ENCODE measurements around the gene ZCWPW1. TPM values are rescaled to one million over a fixed set of nuclear protein-coding genes. Genes with fewer than 3 reads are reported as not detected.
A peak's percentile ranks its signal among the peaks of the same experiment; 100 is the strongest.

ZCWPW1 gene
- total and polyA plus RNA-seq, 10 of the 15 experiments (the other 5 are each of a cell fraction or from before 2014, with no cell fraction given) = 1.3 to 4.4 (median 3.7) TPM

DNA sequence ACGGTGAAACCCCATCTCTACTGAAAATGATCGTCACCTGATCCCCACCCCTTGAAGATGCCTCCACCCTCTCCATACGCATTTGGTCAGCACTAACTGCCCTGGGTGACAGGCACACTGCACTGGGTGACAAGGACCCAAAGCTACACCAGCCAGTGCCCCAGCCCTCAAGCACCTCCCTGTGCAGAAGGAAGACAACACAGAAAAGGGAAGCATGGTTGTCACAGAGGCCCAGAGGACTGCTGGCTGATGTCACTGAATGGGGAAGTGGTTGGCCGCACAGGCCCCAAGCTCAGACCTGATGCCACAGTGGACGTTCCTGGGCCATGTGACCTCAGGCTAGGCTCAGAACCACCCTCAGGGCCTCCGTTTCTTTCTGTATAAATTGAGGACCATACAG lies 59.4 kb downstream of the ZCWPW1 start:
- DNase-seq (ENCODE audit: low read depth, low spot score) (peak; percentile 90), FAIRE-seq (peak; percentile 88), ATAC-seq (peak; percentile 74)
- in situ Hi-C loops (cut with MboI) (no loop called here), intact Hi-C loops (cut with micrococcal nuclease; ENCODE audit: unreplicated experiment) (loop anchor here (10.0 kb wide), 1 partner anchor 176 kb away; no protein-coding TSS in a partner anchor)
- 0% methylated on average over 6 of the region's 6 CpGs for WGBS (ENCODE audit: insufficient coverage, insufficient replicate concordance, low lambda C conversion rate, missing lambda C conversion rate)
- H3K27ac ChIP-seq (ENCODE audit: control insufficient read depth, insufficient read depth) = peak overlapping the region; percentile 93
- RAD21 ChIA-PET (ENCODE audit: unreplicated experiment) = interaction anchor here (0.7 to 4.1 kb wide), 6 partner anchors 10 to 180 kb away, joined by 3 to 25 read pairs (median 6); no protein-coding TSS in a partner anchor
- no peaks in the 10 kb centered on the region for H3K27me3 ChIP-seq (replicated peaks in 1 of 2; ENCODE audit: control insufficient read depth in 2 of 2, insufficient read depth in 2 of 2, low read length in 1 of 2)
- SMC1A ChIA-PET (ENCODE audit: uncharacterized antibody, unreplicated experiment) = interaction anchor here (0.8 to 2.5 kb wide), 15 partner anchors 11 to 239 kb away, joined by 3 to 17 read pairs (median 4); partner anchors contain the start of gene PILRB
- CTCF ChIA-PET = interaction anchor here (0.6 to 3.0 kb wide), 8 partner anchors 10 to 179 kb away, joined by 3 to 17 read pairs (median 7); no protein-coding TSS in a partner anchor
- POLR2A ChIA-PET = interaction anchor here (0.5 to 1.8 kb wide), 13 partner anchors 17 to 218 kb away, joined by 3 to 11 read pairs (median 4); partner anchors contain the start of genes MEPCE and ZCWPW1
- peak overlapping the region; percentile 24; the same call in 1 of the 2 replicates for H3K9ac ChIP-seq (ENCODE audit: control insufficient read depth, insufficient read depth, low read length)
- peak overlapping the region; percentile 37; the same call in 1 of the 2 replicates for H2AFZ ChIP-seq (ENCODE audit: control insufficient read depth, low read depth, low read length)
- H3K9me3 ChIP-seq (replicated peaks; ENCODE audit: control insufficient read depth, insufficient read depth, low read length) = no peaks in the 10 kb centered on the region
- no TSS peak for BruUV-seq (replicated peaks)
- no peak overlapping the region for H3K4me3 ChIP-seq
- peaks cover under 1% of the 10 kb centered on the region for H3K79me2 ChIP-seq (ENCODE audit: control insufficient read depth, insufficient read depth, low read length)
- H3K36me3 ChIP-seq (ENCODE audit: control insufficient read depth in 2 of 2, insufficient read depth in 2 of 2, low read length in 1 of 2) = peaks cover 0 to 5% of the 10 kb centered on the region in 2 experiments; a peak in 2 of 4 replicates
- H3K4me1 ChIP-seq (ENCODE audit: control insufficient read depth, insufficient read depth, low read length) = peaks cover 70% of the 10 kb centered on the region
- H3K4me2 ChIP-seq (ENCODE audit: control insufficient read depth, insufficient read depth) = peak overlapping the region; percentile 31
- H4K20me1 ChIP-seq (ENCODE audit: control insufficient read depth, insufficient read depth) = no peaks in the 10 kb centered on the region
- TF ChIP-seq CREB1 (IDR thresholded peaks at IDR 0.05; ENCODE audit: low read depth) = peak; percentile 82
- no peak; the same call in 1 of the 2 replicates for TF ChIP-seq CBFB (IDR thresholded peaks at IDR 0.05; ENCODE audit: low read depth)
- TF ChIP-seq BMI1 (IDR thresholded peaks at IDR 0.05; ENCODE audit: borderline replicate concordance) = peak; percentile 24; the same call in 1 of the 2 replicates
- TF ChIP-seq, protein P1, sequence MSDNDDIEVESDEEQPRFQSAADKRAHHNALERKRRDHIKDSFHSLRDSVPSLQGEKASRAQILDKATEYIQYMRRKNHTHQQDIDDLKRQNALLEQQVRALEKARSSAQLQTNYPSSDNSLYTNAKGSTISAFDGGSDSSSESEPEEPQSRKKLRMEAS (IDR thresholded peaks at IDR 0.05; ENCODE audit: low read depth, low read length) = peak; percentile 91; the same call in 1 of the 2 replicates
- TF ChIP-seq, protein P2, sequence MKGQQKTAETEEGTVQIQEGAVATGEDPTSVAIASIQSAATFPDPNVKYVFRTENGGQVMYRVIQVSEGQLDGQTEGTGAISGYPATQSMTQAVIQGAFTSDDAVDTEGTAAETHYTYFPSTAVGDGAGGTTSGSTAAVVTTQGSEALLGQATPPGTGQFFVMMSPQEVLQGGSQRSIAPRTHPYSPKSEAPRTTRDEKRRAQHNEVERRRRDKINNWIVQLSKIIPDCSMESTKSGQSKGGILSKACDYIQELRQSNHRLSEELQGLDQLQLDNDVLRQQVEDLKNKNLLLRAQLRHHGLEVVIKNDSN (IDR thresholded peaks at IDR 0.05; ENCODE audit: borderline replicate concordance, extremely low read length, insufficient read depth, low read depth, low read length) = peak; percentile 86
- TF ChIP-seq NR2F1 (conservative IDR thresholded peaks at IDR 0.05) = peak; percentile 83
- TF ChIP-seq TCF7 (IDR thresholded peaks at IDR 0.05; ENCODE audit: borderline replicate concordance) = no peak
- TF ChIP-seq DPF2 (IDR thresholded peaks at IDR 0.05) = peak; percentile 90
- no peak for TF ChIP-seq NFXL1 (IDR thresholded peaks at IDR 0.05; ENCODE audit: borderline replicate concordance)
- 0 out of 2 replicates have a peak, but pooled peaks have one; percentile 17 for TF ChIP-seq YY1 (IDR thresholded peaks at IDR 0.05; ENCODE audit: low read depth, low read length)
- no peak for TF ChIP-seq CBX5 (IDR thresholded peaks at IDR 0.05; ENCODE audit: low read depth)
- TF ChIP-seq PML (IDR thresholded peaks at IDR 0.05; ENCODE audit: low read length) = 0 out of 2 replicates have a peak, but pooled peaks have one; percentile 28
- TF ChIP-seq, protein P3, sequence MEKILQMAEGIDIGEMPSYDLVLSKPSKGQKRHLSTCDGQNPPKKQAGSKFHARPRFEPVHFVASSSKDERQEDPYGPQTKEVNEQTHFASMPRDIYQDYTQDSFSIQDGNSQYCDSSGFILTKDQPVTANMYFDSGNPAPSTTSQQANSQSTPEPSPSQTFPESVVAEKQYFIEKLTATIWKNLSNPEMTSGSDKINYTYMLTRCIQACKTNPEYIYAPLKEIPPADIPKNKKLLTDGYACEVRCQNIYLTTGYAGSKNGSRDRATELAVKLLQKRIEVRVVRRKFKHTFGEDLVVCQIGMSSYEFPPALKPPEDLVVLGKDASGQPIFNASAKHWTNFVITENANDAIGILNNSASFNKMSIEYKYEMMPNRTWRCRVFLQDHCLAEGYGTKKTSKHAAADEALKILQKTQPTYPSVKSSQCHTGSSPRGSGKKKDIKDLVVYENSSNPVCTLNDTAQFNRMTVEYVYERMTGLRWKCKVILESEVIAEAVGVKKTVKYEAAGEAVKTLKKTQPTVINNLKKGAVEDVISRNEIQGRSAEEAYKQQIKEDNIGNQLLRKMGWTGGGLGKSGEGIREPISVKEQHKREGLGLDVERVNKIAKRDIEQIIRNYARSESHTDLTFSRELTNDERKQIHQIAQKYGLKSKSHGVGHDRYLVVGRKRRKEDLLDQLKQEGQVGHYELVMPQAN (conservative IDR thresholded peaks at IDR 0.05) = 0 out of 2 replicates have a peak, but pooled peaks have one; percentile 18
- 0 out of 2 replicates have a peak, but pooled peaks have one; percentile 11 for TF ChIP-seq MEF2A (IDR thresholded peaks at IDR 0.05; ENCODE audit: insufficient read depth, low read depth, low read length)
- no peak for TF ChIP-seq STAT1 (conservative IDR thresholded peaks at IDR 0.05)
- TF ChIP-seq, protein P4, sequence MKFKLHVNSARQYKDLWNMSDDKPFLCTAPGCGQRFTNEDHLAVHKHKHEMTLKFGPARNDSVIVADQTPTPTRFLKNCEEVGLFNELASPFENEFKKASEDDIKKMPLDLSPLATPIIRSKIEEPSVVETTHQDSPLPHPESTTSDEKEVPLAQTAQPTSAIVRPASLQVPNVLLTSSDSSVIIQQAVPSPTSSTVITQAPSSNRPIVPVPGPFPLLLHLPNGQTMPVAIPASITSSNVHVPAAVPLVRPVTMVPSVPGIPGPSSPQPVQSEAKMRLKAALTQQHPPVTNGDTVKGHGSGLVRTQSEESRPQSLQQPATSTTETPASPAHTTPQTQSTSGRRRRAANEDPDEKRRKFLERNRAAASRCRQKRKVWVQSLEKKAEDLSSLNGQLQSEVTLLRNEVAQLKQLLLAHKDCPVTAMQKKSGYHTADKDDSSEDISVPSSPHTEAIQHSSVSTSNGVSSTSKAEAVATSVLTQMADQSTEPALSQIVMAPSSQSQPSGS (IDR thresholded peaks at IDR 0.05; ENCODE audit: low read length) = peak; percentile 60
- TF ChIP-seq, protein P5, sequence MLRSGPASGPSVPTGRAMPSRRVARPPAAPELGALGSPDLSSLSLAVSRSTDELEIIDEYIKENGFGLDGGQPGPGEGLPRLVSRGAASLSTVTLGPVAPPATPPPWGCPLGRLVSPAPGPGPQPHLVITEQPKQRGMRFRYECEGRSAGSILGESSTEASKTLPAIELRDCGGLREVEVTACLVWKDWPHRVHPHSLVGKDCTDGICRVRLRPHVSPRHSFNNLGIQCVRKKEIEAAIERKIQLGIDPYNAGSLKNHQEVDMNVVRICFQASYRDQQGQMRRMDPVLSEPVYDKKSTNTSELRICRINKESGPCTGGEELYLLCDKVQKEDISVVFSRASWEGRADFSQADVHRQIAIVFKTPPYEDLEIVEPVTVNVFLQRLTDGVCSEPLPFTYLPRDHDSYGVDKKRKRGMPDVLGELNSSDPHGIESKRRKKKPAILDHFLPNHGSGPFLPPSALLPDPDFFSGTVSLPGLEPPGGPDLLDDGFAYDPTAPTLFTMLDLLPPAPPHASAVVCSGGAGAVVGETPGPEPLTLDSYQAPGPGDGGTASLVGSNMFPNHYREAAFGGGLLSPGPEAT (IDR thresholded peaks at IDR 0.05; ENCODE audit: low read depth) = peak; percentile 79
- no peak for TF ChIP-seq ZSCAN29 (IDR thresholded peaks at IDR 0.05)
- 0 out of 2 replicates have a peak, but pooled peaks have one; percentile 35 for TF ChIP-seq ZNF217 (IDR thresholded peaks at IDR 0.05)
